ENCODE results near the gene PRSS2.

- TF ChIP-seq, protein P1, sequence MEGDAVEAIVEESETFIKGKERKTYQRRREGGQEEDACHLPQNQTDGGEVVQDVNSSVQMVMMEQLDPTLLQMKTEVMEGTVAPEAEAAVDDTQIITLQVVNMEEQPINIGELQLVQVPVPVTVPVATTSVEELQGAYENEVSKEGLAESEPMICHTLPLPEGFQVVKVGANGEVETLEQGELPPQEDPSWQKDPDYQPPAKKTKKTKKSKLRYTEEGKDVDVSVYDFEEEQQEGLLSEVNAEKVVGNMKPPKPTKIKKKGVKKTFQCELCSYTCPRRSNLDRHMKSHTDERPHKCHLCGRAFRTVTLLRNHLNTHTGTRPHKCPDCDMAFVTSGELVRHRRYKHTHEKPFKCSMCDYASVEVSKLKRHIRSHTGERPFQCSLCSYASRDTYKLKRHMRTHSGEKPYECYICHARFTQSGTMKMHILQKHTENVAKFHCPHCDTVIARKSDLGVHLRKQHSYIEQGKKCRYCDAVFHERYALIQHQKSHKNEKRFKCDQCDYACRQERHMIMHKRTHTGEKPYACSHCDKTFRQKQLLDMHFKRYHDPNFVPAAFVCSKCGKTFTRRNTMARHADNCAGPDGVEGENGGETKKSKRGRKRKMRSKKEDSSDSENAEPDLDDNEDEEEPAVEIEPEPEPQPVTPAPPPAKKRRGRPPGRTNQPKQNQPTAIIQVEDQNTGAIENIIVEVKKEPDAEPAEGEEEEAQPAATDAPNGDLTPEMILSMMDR (optimal IDR thresholded peaks at IDR 0.05 in 1 of 3, IDR thresholded peaks at IDR 0.05 in 1 of 3, conservative IDR thresholded peaks at IDR 0.05 in 1 of 3; ENCODE audit: extremely low read depth in 1 of 3, insufficient read depth in 2 of 3, low read length in 3 of 3): no peak
- TF ChIP-seq EZH2 (IDR thresholded peaks at IDR 0.05; ENCODE audit: low read length): no peak
These were observed 20.3 kb upstream of the PRSS2 start for GRCh38 chr7:142750321-142750938.

Data from keratinocyte (primary cell).